HG02973 (cell line): ENCODE results near the gene TMEM116.
"Not testable (repeated sequence)": the region's sequence is repeated elsewhere in the genome, so short reads cannot be mapped to it uniquely, and the experiment has no call there.

ENCODE experiments used
- ATAC-seq: cut with Tn5 transposase; IDR thresholded peaks from one replicate; pipeline ENCODE4 v1.9.1; 2021; ENCODE audit warnings: moderate library complexity; ENCODE audit not compliant: unreplicated experiment

The TMEM116 gene

GRCh38 chr12:112010415-112011344, 2.3 kb downstream of the TMEM116 start:
- no peak for ATAC-seq

GRCh38 chr12:112009596-112009995, 3.4 kb downstream of the TMEM116 start:
- not testable (repeated sequence) for ATAC-seq

GRCh38 chr12:112008918-112009317, 4.0 kb downstream of the TMEM116 start:
- no peak for ATAC-seq

GRCh38 chr12:112007945-112008344, 5.0 kb downstream of the TMEM116 start:
- ATAC-seq = no peak

- ATAC-seq = no peak
Observed at GRCh38 chr12:112005419-112006395, 7.3 kb downstream of the TMEM116 start.

GRCh38 chr12:112004041-112004440, 8.9 kb downstream of the TMEM116 start:
- no peak for ATAC-seq

- ATAC-seq = no peak
Observed at GRCh38 chr12:112001576-112001975, 11.4 kb downstream of the TMEM116 start.

GRCh38 chr12:112000820-112001219, 12.1 kb downstream of the TMEM116 start:
- ATAC-seq = no peak

- not testable (repeated sequence) for ATAC-seq
Observed at GRCh38 chr12:111999129-111999528, 13.8 kb downstream of the TMEM116 start.

- ATAC-seq = no peak
Observed at GRCh38 chr12:111998015-111998414, 14.9 kb downstream of the TMEM116 start.

- ATAC-seq = no peak
Observed at GRCh38 chr12:111997300-111997699, 15.7 kb downstream of the TMEM116 start.

- no peak for ATAC-seq
Observed at GRCh38 chr12:111995782-111996480, 17.0 kb downstream of the TMEM116 start.

- ATAC-seq = not testable (repeated sequence)
Observed at GRCh38 chr12:111994211-111995111, 18.5 kb downstream of the TMEM116 start.

- peak; percentile 41 for ATAC-seq
Observed at GRCh38 chr12:111993292-111994150, 19.4 kb downstream of the TMEM116 start.

GRCh38 chr12:111992464-111992863, 20.5 kb downstream of the TMEM116 start:
- no peak for ATAC-seq

- ATAC-seq = no peak
Observed at GRCh38 chr12:111991946-111992345, 21.0 kb downstream of the TMEM116 start.

- ATAC-seq = no peak
Observed at GRCh38 chr12:111991535-111991934, 21.4 kb downstream of the TMEM116 start.

- no peak for ATAC-seq
Observed at GRCh38 chr12:111984820-111985219, 28.1 kb downstream of the TMEM116 start.

GRCh38 chr12:111981987-111982386, 31.0 kb downstream of the TMEM116 start:
- ATAC-seq = no peak
